GM23338 (cell line): ENCODE measurements around the gene CUBN.

Experiments used
- EZH2 ChIP-seq: fragments of 200-600 bp; sonication (generic); IDR thresholded peaks from one replicate; pipeline ENCODE4 v1.8.0; 2017; ENCODE audit warnings: antibody characterized with exemption, mild to moderate bottlenecking, low read depth; ENCODE audit not compliant: unreplicated experiment
- EZH2phosphoT487 ChIP-seq: fragments of 200-600 bp; sonication (generic); IDR thresholded peaks from one replicate; pipeline ENCODE4 v1.8.1; 2018; ENCODE audit warnings: antibody characterized with exemption; ENCODE audit not compliant: unreplicated experiment
- NANOG ChIP-seq: IDR thresholded peaks from 2 replicates; pipeline ENCODE4 v1.6.1; 2016; ENCODE audit warnings: antibody characterized with exemption, borderline replicate concordance
- POLR2AphosphoS5 ChIP-seq: IDR thresholded peaks from 2 replicates; pipeline ENCODE4 v1.6.1; 2016; ENCODE audit warnings: antibody characterized with exemption, low read depth
- STAT1 ChIP-seq: IDR thresholded peaks from one replicate; pipeline ENCODE4 v1.6.1; 2016; ENCODE audit warnings: antibody characterized with exemption; ENCODE audit not compliant: unreplicated experiment
- ZNF331 ChIP-seq: fragments of 250-450 bp; sonication (Bioruptor Pico); IDR thresholded peaks from 2 replicates; pipeline ENCODE4 v1.5.0; 2020; ENCODE audit warnings: low read depth, mild to moderate bottlenecking, moderate library complexity
- TF ChIP-seq, protein P1 (sequence below), 2 experiments: fragments of 200-600 bp in 1 of 2; sonication (generic) in 1 of 2; conservative IDR thresholded peaks; 2 replicates each; pipeline versions ENCODE4 v1.5.1 to v1.6.1; 2016 to 2017; ENCODE audit warnings: antibody characterized with exemption in 2 of 2, low read depth in 2 of 2, mild to moderate bottlenecking in 2 of 2, moderate library complexity in 1 of 2
- TF ChIP-seq, protein P2 (sequence below): IDR thresholded peaks from one replicate; pipeline ENCODE4 v1.6.1; 2018; ENCODE audit warnings: antibody characterized with exemption; ENCODE audit not compliant: unreplicated experiment

DNA sequence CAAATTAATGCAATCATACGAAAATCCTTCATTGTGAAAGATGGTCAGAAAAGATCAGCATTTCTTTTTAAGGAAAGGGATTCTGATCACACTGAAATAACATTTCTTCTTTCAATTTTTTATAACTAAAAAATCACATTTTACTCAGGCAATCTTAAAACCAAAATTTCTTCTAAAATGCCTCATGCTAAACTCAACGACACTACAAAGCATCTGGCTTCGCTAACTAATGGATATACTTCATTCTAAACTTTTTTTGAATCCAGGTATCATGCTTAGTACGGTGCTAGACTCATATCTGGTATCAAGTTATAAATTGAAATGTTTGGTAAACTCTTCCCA is 100.4 kb downstream of the CUBN start:
- TF ChIP-seq, protein P1, sequence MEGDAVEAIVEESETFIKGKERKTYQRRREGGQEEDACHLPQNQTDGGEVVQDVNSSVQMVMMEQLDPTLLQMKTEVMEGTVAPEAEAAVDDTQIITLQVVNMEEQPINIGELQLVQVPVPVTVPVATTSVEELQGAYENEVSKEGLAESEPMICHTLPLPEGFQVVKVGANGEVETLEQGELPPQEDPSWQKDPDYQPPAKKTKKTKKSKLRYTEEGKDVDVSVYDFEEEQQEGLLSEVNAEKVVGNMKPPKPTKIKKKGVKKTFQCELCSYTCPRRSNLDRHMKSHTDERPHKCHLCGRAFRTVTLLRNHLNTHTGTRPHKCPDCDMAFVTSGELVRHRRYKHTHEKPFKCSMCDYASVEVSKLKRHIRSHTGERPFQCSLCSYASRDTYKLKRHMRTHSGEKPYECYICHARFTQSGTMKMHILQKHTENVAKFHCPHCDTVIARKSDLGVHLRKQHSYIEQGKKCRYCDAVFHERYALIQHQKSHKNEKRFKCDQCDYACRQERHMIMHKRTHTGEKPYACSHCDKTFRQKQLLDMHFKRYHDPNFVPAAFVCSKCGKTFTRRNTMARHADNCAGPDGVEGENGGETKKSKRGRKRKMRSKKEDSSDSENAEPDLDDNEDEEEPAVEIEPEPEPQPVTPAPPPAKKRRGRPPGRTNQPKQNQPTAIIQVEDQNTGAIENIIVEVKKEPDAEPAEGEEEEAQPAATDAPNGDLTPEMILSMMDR (conservative IDR thresholded peaks at IDR 0.05; ENCODE audit: low read depth in 2 of 2) = no peak
- TF ChIP-seq EZH2 (no peak), STAT1 (no peak), POLR2AphosphoS5 (no peak), NANOG (no peak), ZNF331 (CRISPR knock-in tag) (no peak), EZH2phosphoT487 (no peak)
- TF ChIP-seq, protein P2, sequence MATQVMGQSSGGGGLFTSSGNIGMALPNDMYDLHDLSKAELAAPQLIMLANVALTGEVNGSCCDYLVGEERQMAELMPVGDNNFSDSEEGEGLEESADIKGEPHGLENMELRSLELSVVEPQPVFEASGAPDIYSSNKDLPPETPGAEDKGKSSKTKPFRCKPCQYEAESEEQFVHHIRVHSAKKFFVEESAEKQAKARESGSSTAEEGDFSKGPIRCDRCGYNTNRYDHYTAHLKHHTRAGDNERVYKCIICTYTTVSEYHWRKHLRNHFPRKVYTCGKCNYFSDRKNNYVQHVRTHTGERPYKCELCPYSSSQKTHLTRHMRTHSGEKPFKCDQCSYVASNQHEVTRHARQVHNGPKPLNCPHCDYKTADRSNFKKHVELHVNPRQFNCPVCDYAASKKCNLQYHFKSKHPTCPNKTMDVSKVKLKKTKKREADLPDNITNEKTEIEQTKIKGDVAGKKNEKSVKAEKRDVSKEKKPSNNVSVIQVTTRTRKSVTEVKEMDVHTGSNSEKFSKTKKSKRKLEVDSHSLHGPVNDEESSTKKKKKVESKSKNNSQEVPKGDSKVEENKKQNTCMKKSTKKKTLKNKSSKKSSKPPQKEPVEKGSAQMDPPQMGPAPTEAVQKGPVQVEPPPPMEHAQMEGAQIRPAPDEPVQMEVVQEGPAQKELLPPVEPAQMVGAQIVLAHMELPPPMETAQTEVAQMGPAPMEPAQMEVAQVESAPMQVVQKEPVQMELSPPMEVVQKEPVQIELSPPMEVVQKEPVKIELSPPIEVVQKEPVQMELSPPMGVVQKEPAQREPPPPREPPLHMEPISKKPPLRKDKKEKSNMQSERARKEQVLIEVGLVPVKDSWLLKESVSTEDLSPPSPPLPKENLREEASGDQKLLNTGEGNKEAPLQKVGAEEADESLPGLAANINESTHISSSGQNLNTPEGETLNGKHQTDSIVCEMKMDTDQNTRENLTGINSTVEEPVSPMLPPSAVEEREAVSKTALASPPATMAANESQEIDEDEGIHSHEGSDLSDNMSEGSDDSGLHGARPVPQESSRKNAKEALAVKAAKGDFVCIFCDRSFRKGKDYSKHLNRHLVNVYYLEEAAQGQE = no peak
